Smooth muscle cell (in vitro differentiated cells): Measurements from ENCODE around the gene TM9SF1. TPM values are rescaled to one million over a fixed set of nuclear protein-coding genes. Genes with fewer than 3 reads are reported as not detected.
"Not testable (repeated sequence)": the region's sequence is repeated elsewhere in the genome, so short reads cannot be mapped to it uniquely, and the experiment has no call there.

Source experiments
- DNase-seq: peaks from one replicate; lab custom pipeline; 2025; ENCODE audit not compliant: unreplicated experiment; lab: John Stamatoyannopoulos, UW
- H2AFZ ChIP-seq: fragments of 200-600 bp; sonication (generic); 2 replicates; pipeline ENCODE4 v1.6.0; 2016; ENCODE audit warnings: antibody characterized with exemption, low read depth, mild to moderate bottlenecking
- H3F3A ChIP-seq: fragments of 200-600 bp; sonication (generic); 2 replicates; pipeline ENCODE4 v1.6.0; 2017; ENCODE audit warnings: antibody characterized with exemption, low read depth
- H3K27ac ChIP-seq: fragments of 200-600 bp; sonication (generic); 2 replicates; pipeline ENCODE4 v1.5.1; 2016; ENCODE audit warnings: low read depth, mild to moderate bottlenecking
- H3K27me3 ChIP-seq: fragments of 200-600 bp; sonication (generic); 2 replicates; pipeline ENCODE4 v1.6.1; 2016; ENCODE audit warnings: low read depth, mild to moderate bottlenecking
- H3K36me3 ChIP-seq: fragments of 200-600 bp; sonication (generic); 2 replicates; pipeline ENCODE4 v1.5.1; 2016; ENCODE audit warnings: low read depth
- H3K4me1 ChIP-seq: fragments of 200-600 bp; sonication (generic); 2 replicates; pipeline ENCODE4 v1.5.1; 2016; ENCODE audit warnings: low read depth
- H3K4me2 ChIP-seq: fragments of 200-600 bp; sonication (generic); 2 replicates; pipeline ENCODE4 v1.6.0; 2016; ENCODE audit warnings: mild to moderate bottlenecking
- H3K4me3 ChIP-seq: fragments of 200-600 bp; sonication (generic); 2 replicates; pipeline ENCODE4 v1.5.1; 2016; ENCODE audit warnings: mild to moderate bottlenecking
- H3K79me2 ChIP-seq: fragments of 200-600 bp; sonication (generic); 2 replicates; pipeline ENCODE4 v1.6.0; 2016; ENCODE audit warnings: low read depth, mild to moderate bottlenecking
- H3K9ac ChIP-seq: fragments of 200-600 bp; sonication (generic); 2 replicates; pipeline ENCODE4 v1.6.0; 2016; ENCODE audit warnings: low read depth
- H3K9me3 ChIP-seq: fragments of 200-600 bp; sonication (generic); replicated peaks from 2 replicates; pipeline ENCODE4 v1.5.1; 2016; ENCODE audit warnings: low read depth
- H4K20me1 ChIP-seq: fragments of 200-600 bp; sonication (generic); 2 replicates; pipeline ENCODE4 v1.6.0; 2016; ENCODE audit warnings: low read depth
- CTCF ChIP-seq: fragments of 200-600 bp; sonication (generic); IDR thresholded peaks from 2 replicates; pipeline ENCODE4 v1.5.1; 2017; ENCODE audit warnings: borderline replicate concordance, mild to moderate bottlenecking, antibody characterized with exemption; ENCODE audit not compliant: insufficient read depth, poor library complexity, severe bottlenecking
- WGBS: methylation state at CpG from one replicate; pipeline ENCODE4 v1.1.7; 2016; ENCODE audit warnings: low lambda C conversion rate; 5-methylcytosine and 5-hydroxymethylcytosine counted together
- polyA plus RNA-seq: library from polyadenylated mRNA; unstranded; fragments of >200 nt; fragmentation: Nextera tagmentation; extraction: Ambion mirVana; gene quantifications from 2 replicates; pipeline ENCODE4 v1.2.1, GENCODE V29; 2016
- total RNA-seq: library from RNA; depleted of rRNA; stranded (reverse); fragments of >200 nt; gene quantifications from 2 replicates; pipeline ENCODE4 v1.2.3, GENCODE V29; 2014

Gene TM9SF1
- total and polyA plus RNA-seq, 2 experiments from 2014 or later = 66.6 to 86.5 TPM

DNA sequence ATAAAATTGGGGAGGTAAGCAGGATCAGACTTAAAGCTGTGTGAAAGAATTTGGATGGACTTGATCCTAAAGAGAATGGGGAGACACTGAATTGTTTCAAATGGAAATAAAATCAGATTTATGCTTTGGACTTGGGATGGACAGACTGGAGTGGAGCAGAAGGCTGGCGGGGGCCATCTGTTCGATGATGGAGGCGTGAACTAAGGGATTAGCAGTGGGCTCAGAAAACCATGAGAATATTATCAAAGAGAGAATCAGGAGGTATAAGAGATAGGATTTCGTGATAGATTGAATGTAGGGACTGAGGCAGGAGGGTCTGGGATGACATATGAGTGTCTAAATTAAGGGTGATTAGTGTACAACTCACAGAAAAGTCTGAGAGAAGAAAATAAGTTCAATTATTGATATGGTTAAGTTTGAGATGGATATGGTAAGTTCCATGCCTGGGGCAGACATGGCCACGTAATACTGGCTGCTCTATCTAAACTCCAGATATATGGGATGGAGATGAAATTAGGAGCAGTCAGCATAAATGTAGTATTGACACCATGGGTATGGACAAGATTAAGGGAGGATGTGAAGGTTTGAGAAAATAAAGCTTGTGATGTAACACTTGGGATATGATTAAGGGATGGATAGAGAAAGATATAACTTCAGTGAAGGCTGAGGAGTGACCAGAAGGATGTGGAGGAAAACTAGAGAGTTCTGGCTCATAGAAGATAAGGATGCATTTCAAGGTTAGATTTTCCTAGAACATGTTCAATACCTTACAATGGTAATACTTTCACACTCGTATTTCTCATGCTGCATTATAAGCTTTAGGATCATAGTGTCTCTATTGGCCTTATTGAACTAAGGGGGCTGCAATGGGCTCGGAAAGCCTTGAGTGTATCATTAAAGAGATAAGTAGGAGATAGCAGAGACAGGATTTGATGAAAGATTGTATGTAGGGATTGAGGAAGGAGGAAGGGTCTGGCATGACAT, 9.2 kb upstream of the TM9SF1 start:
- no peak overlapping the region for H2AFZ ChIP-seq
- H3K9ac ChIP-seq = no peak overlapping the region
- no peaks in the 10 kb centered on the region for H3K79me2 ChIP-seq
- no peaks in the 10 kb centered on the region for H3K4me1 ChIP-seq
- H3K9me3 ChIP-seq = no peaks in the 10 kb centered on the region
- 96% methylated on average over 7 of the region's 7 CpGs for WGBS
- DNase-seq = no peak
- no peak overlapping the region for H3K27ac ChIP-seq
- H3F3A ChIP-seq = no peaks in the 10 kb centered on the region
- TF ChIP-seq CTCF = no peak
- no peaks in the 10 kb centered on the region for H3K36me3 ChIP-seq
- H3K27me3 ChIP-seq = no peaks in the 10 kb centered on the region
- H3K4me2 ChIP-seq = no peak overlapping the region
- H4K20me1 ChIP-seq = no peaks in the 10 kb centered on the region
- no peak overlapping the region for H3K4me3 ChIP-seq

- H2AFZ ChIP-seq, H3K79me2 ChIP-seq, H4K20me1 ChIP-seq, H3K9ac ChIP-seq, H3K9me3 ChIP-seq, H3K36me3 ChIP-seq, H3F3A ChIP-seq, H3K27me3 ChIP-seq, H3K4me3 ChIP-seq, H3K4me2 ChIP-seq, H3K27ac ChIP-seq, H3K4me1 ChIP-seq, DNase-seq: not testable (repeated sequence)
- WGBS = 97% methylated on average over 16 of the region's 16 CpGs
Measured at GRCh38 chr14:24203249-24203886, 8.1 kb upstream of the TM9SF1 start.

GRCh38 chr14:24202538-24202937, 7.3 kb upstream of the TM9SF1 start:
- H3K9me3 ChIP-seq, H4K20me1 ChIP-seq, H3K27ac ChIP-seq, H3F3A ChIP-seq, H3K4me3 ChIP-seq, H3K9ac ChIP-seq, H3K4me1 ChIP-seq, H3K79me2 ChIP-seq, H2AFZ ChIP-seq, H3K4me2 ChIP-seq, H3K27me3 ChIP-seq, DNase-seq, H3K36me3 ChIP-seq: not testable (repeated sequence)
- 70% methylated on average over 8 of the region's 8 CpGs for WGBS

GRCh38 chr14:24198814-24199524, 3.7 kb upstream of the TM9SF1 start:
- no peaks in the 10 kb centered on the region for H3K27me3 ChIP-seq
- WGBS = 95% methylated on average over 7 of the region's 7 CpGs
- H3K9ac ChIP-seq = no peak overlapping the region
- no peak overlapping the region for H3K4me2 ChIP-seq
- H3F3A ChIP-seq = no peaks in the 10 kb centered on the region
- H3K4me3 ChIP-seq = no peak overlapping the region
- no peak overlapping the region for H3K27ac ChIP-seq
- H2AFZ ChIP-seq = no peak overlapping the region
- H3K4me1 ChIP-seq = peaks cover 10% of the 10 kb centered on the region
- H3K36me3 ChIP-seq = no peaks in the 10 kb centered on the region
- no peaks in the 10 kb centered on the region for H3K9me3 ChIP-seq
- H4K20me1 ChIP-seq = no peaks in the 10 kb centered on the region
- DNase-seq = no peak
- no peak for TF ChIP-seq CTCF
- H3K79me2 ChIP-seq = peaks cover 25% of the 10 kb centered on the region
